Smooth muscle cell (in vitro differentiated cells): ENCODE data around the gene ATF2. TPM values are rescaled to one million over a fixed set of nuclear protein-coding genes. Genes with fewer than 3 reads are reported as not detected.

Source experiments
- DNase-seq: peaks from one replicate; lab custom pipeline; 2025; ENCODE audit not compliant: unreplicated experiment; lab: John Stamatoyannopoulos, UW
- H2AFZ ChIP-seq: fragments of 200-600 bp; sonication (generic); 2 replicates; pipeline ENCODE4 v1.6.0; 2016; ENCODE audit warnings: antibody characterized with exemption, low read depth, mild to moderate bottlenecking
- H3F3A ChIP-seq: fragments of 200-600 bp; sonication (generic); 2 replicates; pipeline ENCODE4 v1.6.0; 2017; ENCODE audit warnings: antibody characterized with exemption, low read depth
- H3K27ac ChIP-seq: fragments of 200-600 bp; sonication (generic); 2 replicates; pipeline ENCODE4 v1.5.1; 2016; ENCODE audit warnings: low read depth, mild to moderate bottlenecking
- H3K27me3 ChIP-seq: fragments of 200-600 bp; sonication (generic); 2 replicates; pipeline ENCODE4 v1.6.1; 2016; ENCODE audit warnings: low read depth, mild to moderate bottlenecking
- H3K36me3 ChIP-seq: fragments of 200-600 bp; sonication (generic); 2 replicates; pipeline ENCODE4 v1.5.1; 2016; ENCODE audit warnings: low read depth
- H3K4me1 ChIP-seq: fragments of 200-600 bp; sonication (generic); 2 replicates; pipeline ENCODE4 v1.5.1; 2016; ENCODE audit warnings: low read depth
- H3K4me2 ChIP-seq: fragments of 200-600 bp; sonication (generic); 2 replicates; pipeline ENCODE4 v1.6.0; 2016; ENCODE audit warnings: mild to moderate bottlenecking
- H3K4me3 ChIP-seq: fragments of 200-600 bp; sonication (generic); 2 replicates; pipeline ENCODE4 v1.5.1; 2016; ENCODE audit warnings: mild to moderate bottlenecking
- H3K79me2 ChIP-seq: fragments of 200-600 bp; sonication (generic); 2 replicates; pipeline ENCODE4 v1.6.0; 2016; ENCODE audit warnings: low read depth, mild to moderate bottlenecking
- H3K9ac ChIP-seq: fragments of 200-600 bp; sonication (generic); 2 replicates; pipeline ENCODE4 v1.6.0; 2016; ENCODE audit warnings: low read depth
- H3K9me3 ChIP-seq: fragments of 200-600 bp; sonication (generic); replicated peaks from 2 replicates; pipeline ENCODE4 v1.5.1; 2016; ENCODE audit warnings: low read depth
- H4K20me1 ChIP-seq: fragments of 200-600 bp; sonication (generic); 2 replicates; pipeline ENCODE4 v1.6.0; 2016; ENCODE audit warnings: low read depth
- WGBS: methylation state at CpG from one replicate; pipeline ENCODE4 v1.1.7; 2016; ENCODE audit warnings: low lambda C conversion rate; 5-methylcytosine and 5-hydroxymethylcytosine counted together
- polyA plus RNA-seq: library from polyadenylated mRNA; unstranded; fragments of >200 nt; fragmentation: Nextera tagmentation; extraction: Ambion mirVana; gene quantifications from 2 replicates; pipeline ENCODE4 v1.2.1, GENCODE V29; 2016
- total RNA-seq: library from RNA; depleted of rRNA; stranded (reverse); fragments of >200 nt; gene quantifications from 2 replicates; pipeline ENCODE4 v1.2.3, GENCODE V29; 2014
- TF ChIP-seq, protein P1 (sequence below): fragments of 200-600 bp; sonication (generic); IDR thresholded peaks from 2 replicates; pipeline ENCODE4 v1.5.1; 2017; ENCODE audit warnings: borderline replicate concordance, mild to moderate bottlenecking, antibody characterized with exemption; ENCODE audit not compliant: insufficient read depth, poor library complexity, severe bottlenecking

The ATF2 gene
- total and polyA plus RNA-seq, 2 experiments from 2014 or later, result 28.0 to 59.6 TPM

DNA sequence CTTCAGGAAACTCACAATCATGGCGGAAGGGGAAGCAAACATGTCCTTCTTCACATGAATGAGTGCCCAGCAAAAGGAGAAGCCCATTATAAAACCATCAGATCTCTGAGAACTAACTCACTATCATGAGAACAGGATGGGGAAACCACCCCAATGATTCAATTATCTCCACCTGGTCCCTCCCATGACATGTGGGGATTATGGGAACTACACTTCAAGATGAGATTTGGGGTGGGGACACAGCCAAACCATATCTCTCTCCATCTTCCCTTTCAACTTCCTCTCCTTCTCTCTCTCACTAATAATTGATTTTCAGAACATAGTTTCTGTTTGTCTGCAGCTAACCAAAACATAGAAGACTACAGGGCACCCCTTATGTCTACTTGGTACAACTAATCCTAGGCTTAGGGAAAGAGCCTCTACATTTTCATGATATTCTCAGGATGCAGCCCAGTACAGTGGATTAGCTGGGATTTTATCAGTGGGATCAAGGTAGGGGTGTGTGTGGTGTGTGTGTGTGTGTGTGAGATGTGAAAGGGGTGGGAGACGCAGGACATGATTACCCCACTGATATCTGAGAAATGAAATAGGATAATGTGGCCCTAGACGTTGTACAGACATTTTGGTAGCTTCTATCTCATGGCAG is 2.8 kb upstream of the ATF2 start:
- no peak overlapping the region for H3K27ac ChIP-seq
- TF ChIP-seq, protein P1, sequence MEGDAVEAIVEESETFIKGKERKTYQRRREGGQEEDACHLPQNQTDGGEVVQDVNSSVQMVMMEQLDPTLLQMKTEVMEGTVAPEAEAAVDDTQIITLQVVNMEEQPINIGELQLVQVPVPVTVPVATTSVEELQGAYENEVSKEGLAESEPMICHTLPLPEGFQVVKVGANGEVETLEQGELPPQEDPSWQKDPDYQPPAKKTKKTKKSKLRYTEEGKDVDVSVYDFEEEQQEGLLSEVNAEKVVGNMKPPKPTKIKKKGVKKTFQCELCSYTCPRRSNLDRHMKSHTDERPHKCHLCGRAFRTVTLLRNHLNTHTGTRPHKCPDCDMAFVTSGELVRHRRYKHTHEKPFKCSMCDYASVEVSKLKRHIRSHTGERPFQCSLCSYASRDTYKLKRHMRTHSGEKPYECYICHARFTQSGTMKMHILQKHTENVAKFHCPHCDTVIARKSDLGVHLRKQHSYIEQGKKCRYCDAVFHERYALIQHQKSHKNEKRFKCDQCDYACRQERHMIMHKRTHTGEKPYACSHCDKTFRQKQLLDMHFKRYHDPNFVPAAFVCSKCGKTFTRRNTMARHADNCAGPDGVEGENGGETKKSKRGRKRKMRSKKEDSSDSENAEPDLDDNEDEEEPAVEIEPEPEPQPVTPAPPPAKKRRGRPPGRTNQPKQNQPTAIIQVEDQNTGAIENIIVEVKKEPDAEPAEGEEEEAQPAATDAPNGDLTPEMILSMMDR, result no peak
- H3K4me1 ChIP-seq, result peaks cover 7% of the 10 kb centered on the region
- H3K79me2 ChIP-seq, result peaks cover 26% of the 10 kb centered on the region
- H2AFZ ChIP-seq, result no peak overlapping the region
- no peaks in the 10 kb centered on the region for H3F3A ChIP-seq
- H3K4me2 ChIP-seq, result no peak overlapping the region
- no peak for DNase-seq
- H3K9me3 ChIP-seq, result no peaks in the 10 kb centered on the region
- H3K27me3 ChIP-seq, result no peaks in the 10 kb centered on the region
- H3K36me3 ChIP-seq, result peaks cover 4% of the 10 kb centered on the region
- H3K9ac ChIP-seq, result no peak overlapping the region
- H4K20me1 ChIP-seq, result peaks cover 16% of the 10 kb centered on the region
- 90% methylated on average over 3 of the region's 3 CpGs for WGBS
- no peak overlapping the region for H3K4me3 ChIP-seq

DNA sequence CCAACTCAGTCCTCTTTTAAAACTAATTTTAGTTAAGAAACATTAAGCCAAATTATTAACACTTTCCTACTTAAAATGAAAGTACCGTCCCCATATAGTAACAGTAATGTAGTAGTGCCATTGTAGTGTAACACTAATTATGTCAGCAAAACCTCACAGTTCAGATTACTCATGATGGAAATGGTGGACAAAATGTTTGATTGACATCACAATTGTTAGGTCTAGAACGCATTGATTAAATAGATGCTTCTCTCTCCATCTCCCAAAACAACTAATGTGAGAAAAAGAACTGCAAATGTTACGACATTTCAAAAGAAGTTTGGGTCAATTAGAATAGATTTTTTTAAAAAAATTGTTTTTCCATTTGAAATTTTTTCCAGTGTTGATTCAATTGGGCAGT is 1.2 kb upstream of the ATF2 start:
- no peaks in the 10 kb centered on the region for H3K36me3 ChIP-seq
- peaks cover 7% of the 10 kb centered on the region for H3K4me1 ChIP-seq
- no peak overlapping the region for H2AFZ ChIP-seq
- WGBS, result 53% methylated on average over 3 of the region's 3 CpGs
- no peak overlapping the region for H3K27ac ChIP-seq
- TF ChIP-seq, protein P1, result no peak
- no peaks in the 10 kb centered on the region for H3F3A ChIP-seq
- peaks cover 29% of the 10 kb centered on the region for H4K20me1 ChIP-seq
- H3K4me3 ChIP-seq, result peak overlapping the region; percentile 94
- peaks cover 42% of the 10 kb centered on the region for H3K79me2 ChIP-seq
- peak overlapping the region; percentile 86 for H3K4me2 ChIP-seq
- no peaks in the 10 kb centered on the region for H3K27me3 ChIP-seq
- no peaks in the 10 kb centered on the region for H3K9me3 ChIP-seq
- H3K9ac ChIP-seq, result peak overlapping the region; percentile 71
- DNase-seq, result no peak

DNA sequence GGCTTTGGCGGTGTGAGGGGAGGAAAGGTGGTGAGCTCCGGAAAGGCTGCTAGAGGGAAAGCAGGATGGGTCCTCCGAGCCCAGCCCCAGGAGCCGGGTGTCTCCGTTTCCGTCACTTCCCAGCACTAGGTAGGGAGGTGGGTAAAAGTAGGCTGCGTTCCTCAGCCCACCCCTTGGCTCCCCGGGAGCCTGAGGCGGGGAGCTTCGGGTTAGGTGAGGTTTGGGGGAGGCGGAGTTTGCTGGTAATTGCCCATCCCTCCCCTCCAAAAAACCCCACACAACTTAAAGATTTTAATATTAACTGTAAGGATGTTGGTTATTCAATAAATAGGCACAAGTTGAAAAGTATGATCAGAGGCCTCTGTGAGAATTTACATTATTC is 552 bp upstream of the ATF2 start:
- Histone ChIP-seq H3K4me3 (peak overlapping the region; percentile 94), H3K27ac (peak overlapping the region; percentile 31), H3K79me2 (peaks cover 48% of the 10 kb centered on the region), H3K9ac (peak overlapping the region; percentile 71), H3K4me2 (peak overlapping the region; percentile 86), H4K20me1 (peaks cover 34% of the 10 kb centered on the region), H2AFZ (peak overlapping the region; percentile 80), H3F3A (no peaks in the 10 kb centered on the region), H3K36me3 (no peaks in the 10 kb centered on the region), H3K4me1 (peaks cover 7% of the 10 kb centered on the region), H3K9me3 (no peaks in the 10 kb centered on the region), H3K27me3 (no peaks in the 10 kb centered on the region)
- TF ChIP-seq, protein P1, result no peak
- under 1% methylated on average over 11 of the region's 11 CpGs for WGBS
- DNase-seq, result no peak
